Fibroblast of villous mesenchyme (primary cell): ENCODE measurements around the gene NPM1. TPM values are rescaled to one million over a fixed set of nuclear protein-coding genes. Genes with fewer than 3 reads are reported as not detected.
A peak's percentile ranks its signal among the peaks of the same experiment; 100 is the strongest.
"Not testable (repeated sequence)": the region's sequence is repeated elsewhere in the genome, so short reads cannot be mapped to it uniquely, and the experiment has no call there.

ENCODE experiments used
- DNase-seq: peaks from one replicate; pipeline ENCODE4 v3.0.0-alpha.2; 2010; ENCODE audit warnings: low read depth
- H3K4me3 ChIP-seq: 2 replicates; pipeline ENCODE4 v1.5.1; 2011; ENCODE audit warnings: low read depth, mild to moderate bottlenecking, low read length
- CTCF ChIP-seq: IDR thresholded peaks from 2 replicates; pipeline ENCODE4 v1.5.1; 2012; ENCODE audit warnings: low read depth, mild to moderate bottlenecking, low read length; ENCODE audit not compliant: insufficient read depth
- total RNA-seq: library from RNA; depleted of rRNA; stranded (reverse); fragments of >200 nt; gene quantifications from 2 replicates; pipeline ENCODE4 v1.2.3, GENCODE V29; 2012

Gene NPM1
- total RNA-seq, 1 donor = 1,000 TPM

DNA sequence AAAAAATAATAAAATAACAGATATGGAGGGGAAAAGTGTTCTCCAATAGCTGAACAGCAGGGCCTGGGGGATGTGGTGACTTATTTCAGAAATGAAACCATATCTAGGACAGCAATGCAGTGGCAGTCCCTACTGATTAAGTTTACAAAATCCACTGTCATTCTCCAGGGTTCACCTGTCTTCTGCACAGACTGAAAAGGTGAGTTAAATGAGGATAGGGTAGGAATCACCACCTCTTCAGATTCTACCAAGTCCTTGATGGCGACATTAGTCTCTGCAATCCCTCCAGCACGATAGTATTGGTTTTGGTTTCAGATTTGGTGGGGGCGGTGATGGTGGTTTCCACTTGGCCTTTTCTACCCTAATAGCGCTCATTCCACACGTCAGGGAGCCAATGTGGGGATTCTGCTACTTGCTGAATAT, 32.3 kb upstream of the NPM1 start:
- no peak overlapping the region for H3K4me3 ChIP-seq
- no peak for DNase-seq
- no peak for TF ChIP-seq CTCF

DNA sequence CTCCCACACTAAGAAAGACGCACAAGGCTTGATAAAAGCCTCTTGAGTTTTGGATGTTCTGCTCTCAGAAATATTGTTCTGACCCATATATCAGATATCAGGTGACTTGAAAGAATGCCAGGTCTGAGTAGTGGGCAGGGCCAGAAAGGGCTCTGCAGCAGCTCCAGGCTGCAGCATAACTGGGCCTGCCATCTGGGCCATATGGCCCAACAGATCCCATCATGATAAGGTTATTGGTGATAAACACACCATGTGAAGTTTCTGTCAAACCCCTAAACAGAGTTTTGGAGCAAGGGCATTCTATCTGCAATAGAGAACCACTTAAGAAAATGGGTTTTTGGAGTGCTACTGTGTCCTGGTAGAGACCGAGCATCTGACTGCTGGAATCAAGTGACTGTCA, 29.8 kb upstream of the NPM1 start:
- no peak for TF ChIP-seq CTCF
- no peak for DNase-seq
- H3K4me3 ChIP-seq = no peak overlapping the region

DNA sequence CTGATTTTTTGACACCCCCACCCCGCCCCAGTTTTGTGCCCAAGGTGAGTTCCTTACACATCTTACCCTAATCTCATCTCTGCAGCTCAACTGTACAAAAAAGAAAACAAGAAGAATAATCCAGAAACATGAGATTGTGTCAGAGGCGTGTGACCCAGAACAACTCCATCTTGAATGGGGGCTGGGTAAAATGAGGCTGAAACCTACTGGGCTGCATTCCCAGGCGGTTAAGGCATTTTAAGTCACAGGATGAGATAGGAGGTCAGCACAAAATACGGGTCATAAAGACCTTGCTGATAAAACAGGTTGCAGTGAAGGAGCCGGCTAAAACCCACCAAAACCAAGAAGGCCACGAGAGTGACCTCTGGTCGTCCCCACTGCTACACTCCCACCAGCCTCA, 26.5 kb upstream of the NPM1 start:
- H3K4me3 ChIP-seq = not testable (repeated sequence)
- DNase-seq = peak; percentile 2

GRCh38 chr5:171363249-171363648, 24.4 kb upstream of the NPM1 start:
- not testable (repeated sequence) for H3K4me3 ChIP-seq, DNase-seq

GRCh38 chr5:171363846-171364245, 23.8 kb upstream of the NPM1 start:
- H3K4me3 ChIP-seq = no peak overlapping the region
- no peak for DNase-seq
- TF ChIP-seq CTCF = no peak

DNA sequence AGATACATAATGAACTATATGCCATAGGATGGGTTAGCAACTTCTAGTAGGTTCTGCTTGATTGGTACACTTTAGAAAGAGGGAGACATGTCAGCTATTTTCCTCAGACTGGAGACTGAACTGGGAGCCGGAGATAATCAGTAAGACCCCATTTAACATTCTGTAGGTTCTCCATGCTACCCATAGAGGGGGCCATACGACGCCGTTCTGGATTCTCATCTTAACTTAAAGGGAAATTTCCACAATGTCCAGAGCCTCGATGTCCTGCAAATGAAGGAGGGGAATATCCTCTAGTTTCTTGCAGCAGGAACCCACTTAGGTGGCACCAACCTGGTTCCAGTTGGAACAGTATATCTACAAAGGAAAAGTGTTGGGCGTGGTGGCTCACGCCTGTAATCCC, 22.3 kb upstream of the NPM1 start:
- peak; percentile 62 for TF ChIP-seq CTCF
- no peak overlapping the region for H3K4me3 ChIP-seq
- peak; percentile 32 for DNase-seq

DNA sequence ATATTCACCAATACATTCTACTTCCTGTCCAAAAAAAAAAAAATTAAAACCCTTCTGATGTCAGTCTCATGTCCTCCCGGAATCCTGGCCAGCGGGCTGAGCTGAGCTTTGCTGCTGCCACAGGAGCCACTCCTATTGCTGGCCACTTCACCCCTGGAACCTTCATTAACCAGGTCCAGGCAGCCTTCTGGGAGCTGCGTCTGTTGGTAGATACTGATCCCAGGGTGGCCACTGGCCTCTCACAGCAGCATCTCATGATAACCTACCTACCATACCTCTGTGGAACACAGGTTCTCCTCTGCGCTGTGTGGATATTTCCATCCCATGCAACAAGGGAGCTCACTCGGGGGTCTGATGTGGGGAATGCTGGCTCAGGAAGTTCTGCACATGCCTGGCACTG, 21.0 kb upstream of the NPM1 start:
- no peak for TF ChIP-seq CTCF
- H3K4me3 ChIP-seq = no peak overlapping the region
- DNase-seq = no peak

- H3K4me3 ChIP-seq = no peak overlapping the region
- no peak for TF ChIP-seq CTCF
- peak; percentile 47 for DNase-seq
These were observed 20.0 kb upstream of the NPM1 start for GRCh38 chr5:171367424-171368370.
